GM23248 (cell line): ENCODE results near the gene FGF21. TPM values are rescaled to one million over a fixed set of nuclear protein-coding genes. Genes with fewer than 3 reads are reported as not detected.
"Not testable (repeated sequence)": the region's sequence is repeated elsewhere in the genome, so short reads cannot be mapped to it uniquely, and the experiment has no call there.

Source experiments
- DNase-seq: peaks from one replicate; pipeline ENCODE4 v3.0.0-alpha.2; 2015
- H2AFZ ChIP-seq: fragments of 200-600 bp; sonication (generic); 2 replicates; pipeline ENCODE4 v1.6.1; 2016; ENCODE audit warnings: antibody characterized with exemption
- H3F3A ChIP-seq: fragments of 200-600 bp; sonication (generic); 2 replicates; pipeline ENCODE4 v1.6.1; 2016; ENCODE audit warnings: mild to moderate bottlenecking, antibody characterized with exemption, mixed run types; ENCODE audit not compliant: insufficient read depth
- H3K27ac ChIP-seq: fragments of 200-600 bp; sonication (generic); 2 replicates; pipeline ENCODE4 v1.5.1; 2016; ENCODE audit warnings: mild to moderate bottlenecking
- H3K27me3 ChIP-seq: fragments of 200-600 bp; sonication (generic); replicated peaks from 2 replicates; pipeline ENCODE4 v1.6.1; 2016; ENCODE audit warnings: mild to moderate bottlenecking; ENCODE audit not compliant: insufficient read depth
- H3K36me3 ChIP-seq: fragments of 200-600 bp; sonication (generic); 2 replicates; pipeline ENCODE4 v1.6.1; 2016; ENCODE audit warnings: low read depth, mild to moderate bottlenecking
- H3K4me1 ChIP-seq: fragments of 200-600 bp; sonication (generic); 2 replicates; pipeline ENCODE4 v1.6.1; 2016; ENCODE audit warnings: mild to moderate bottlenecking; ENCODE audit not compliant: insufficient read depth
- H3K4me2 ChIP-seq: fragments of 200-600 bp; sonication (generic); one replicate; pipeline ENCODE4 v1.6.1; 2016; ENCODE audit warnings: mild to moderate bottlenecking; ENCODE audit not compliant: unreplicated experiment
- H3K4me3 ChIP-seq: fragments of 200-600 bp; sonication (generic); 2 replicates; pipeline ENCODE4 v1.5.1; 2016; ENCODE audit warnings: mild to moderate bottlenecking
- H3K79me2 ChIP-seq: fragments of 200-600 bp; sonication (generic); 2 replicates; pipeline ENCODE4 v1.6.1; 2016; ENCODE audit warnings: mild to moderate bottlenecking; ENCODE audit not compliant: insufficient read depth
- H3K9ac ChIP-seq: fragments of 200-600 bp; sonication (generic); 2 replicates; pipeline ENCODE4 v1.6.1; 2016; ENCODE audit warnings: mild to moderate bottlenecking
- H3K9me2 ChIP-seq: fragments of 200-600 bp; sonication (generic); 2 replicates; pipeline ENCODE4 v1.6.1; 2016; ENCODE audit warnings: mixed run types, mild to moderate bottlenecking, moderate library complexity; ENCODE audit not compliant: insufficient read depth
- H3K9me3 ChIP-seq: fragments of 200-600 bp; sonication (generic); one replicate; pipeline ENCODE4 v1.6.1; 2017; ENCODE audit warnings: low read depth
- H4K20me1 ChIP-seq: fragments of 200-600 bp; sonication (generic); 2 replicates; pipeline ENCODE4 v1.6.0; 2016; ENCODE audit not compliant: insufficient read depth
- EZH2 ChIP-seq: fragments of 200-600 bp; sonication (generic); IDR thresholded peaks from 2 replicates; pipeline ENCODE4 v1.6.1; 2018; ENCODE audit warnings: antibody characterized with exemption, mild to moderate bottlenecking; ENCODE audit not compliant: insufficient read depth, poor library complexity, severe bottlenecking
- EZH2phosphoT487 ChIP-seq: fragments of 200-600 bp; sonication (generic); IDR thresholded peaks from 2 replicates; pipeline ENCODE4 v1.6.1; 2018; ENCODE audit warnings: antibody characterized with exemption, moderate library complexity, mild to moderate bottlenecking, low read depth; ENCODE audit not compliant: insufficient read depth
- WGBS, 2 experiments: methylation state at CpG; one replicate each; pipeline ENCODE4 v1.1.6; 2015 to 2017; ENCODE audit warnings: low lambda C conversion rate in 2 of 2, low coverage in 1 of 2; ENCODE audit errors: missing lambda C conversion rate in 2 of 2; 5-methylcytosine and 5-hydroxymethylcytosine counted together
- in situ Hi-C: fragments of 300-500 bp; cut with MboI; formaldehyde crosslinking; loops from 2 replicates; pipeline ENCODE4 v1.15.0; 2020
- polyA plus RNA-seq: library from polyadenylated mRNA; unstranded; fragments of >200 nt; fragmentation: Nextera tagmentation; extraction: Ambion mirVana; gene quantifications from 2 replicates; pipeline ENCODE4 v1.2.1, GENCODE V29; 2016
- total RNA-seq: library from RNA; depleted of rRNA; stranded (reverse); fragments of >200 nt; shearing (Covaris generic); gene quantifications from 2 replicates; pipeline ENCODE4 v1.2.3, GENCODE V29; 2014

Gene FGF21
- total and polyA plus RNA-seq, 2 experiments from 2014 or later = not detected

DNA sequence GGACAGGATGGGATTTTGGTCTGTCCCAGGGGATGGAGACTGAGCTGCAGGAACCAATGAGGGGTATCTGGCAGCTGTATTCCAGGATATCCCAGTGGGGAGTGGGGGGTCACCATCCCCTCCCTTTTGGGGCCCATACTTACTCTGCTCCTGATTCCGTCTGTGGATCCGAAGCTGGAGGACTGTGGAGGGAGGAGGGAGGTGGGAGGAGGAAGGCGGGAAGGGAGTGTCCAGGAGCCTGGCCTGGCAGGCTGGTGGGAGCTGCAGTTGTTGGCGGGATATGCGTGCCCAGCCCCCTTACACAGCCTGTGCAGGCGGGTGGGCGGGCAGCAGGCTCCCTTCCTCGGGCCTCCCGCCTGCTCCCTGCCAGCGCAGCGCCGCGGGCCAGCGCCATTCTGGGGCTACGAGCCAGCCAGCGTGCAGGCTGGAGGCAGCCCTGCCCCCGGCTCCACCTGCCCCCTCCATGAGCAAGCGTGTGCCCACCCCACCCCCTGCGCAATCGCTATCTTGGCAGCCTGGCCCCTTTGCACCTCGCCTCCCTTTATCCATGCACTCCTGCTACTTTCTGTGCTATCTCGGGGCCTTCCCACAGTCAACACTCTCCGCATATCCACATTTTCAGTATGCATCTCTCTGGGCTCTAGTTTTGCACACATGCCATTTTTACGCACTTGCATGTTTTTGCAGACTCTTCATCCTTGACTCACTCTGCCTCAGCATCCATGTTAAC is 38.6 kb upstream of the FGF21 start:
- peak overlapping the region; percentile 38 for H3K27ac ChIP-seq

DNA sequence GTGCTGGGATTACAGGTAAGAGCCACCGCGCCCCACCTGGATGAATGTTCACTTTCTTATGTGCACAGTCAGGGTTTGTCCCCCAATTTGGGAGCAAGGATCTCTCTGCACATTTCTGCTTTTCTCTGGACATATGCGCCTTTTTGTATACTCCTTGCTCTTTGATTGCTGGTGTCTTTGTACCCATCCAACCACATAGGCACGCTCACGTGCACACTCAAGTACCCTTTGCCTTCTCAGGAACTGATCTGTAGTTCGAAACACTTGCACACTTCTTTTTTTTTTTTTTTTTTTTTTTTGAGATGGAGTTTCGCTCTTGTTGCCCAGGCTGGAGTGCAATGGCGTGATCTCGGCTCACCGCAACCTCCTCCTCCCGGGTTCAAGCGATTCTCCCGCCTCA is 37.2 kb upstream of the FGF21 start:
- DNase-seq, in situ Hi-C loops: not testable (repeated sequence)

More for the DNA sequence above, 38.6 kb upstream of the FGF21 start:
- no peaks in the 10 kb centered on the region for H3K27me3 ChIP-seq
- no peaks in the 10 kb centered on the region for H4K20me1 ChIP-seq
- no peak for TF ChIP-seq EZH2
- no peak for TF ChIP-seq EZH2phosphoT487
- H3K9me2 ChIP-seq = no peaks in the 10 kb centered on the region
- peak; percentile 75 for DNase-seq
- 3 to 4% methylated on average over 8 to 22 of the region's 24 CpGs for WGBS, 2 experiments
- peak overlapping the region; percentile 60 for H3K9ac ChIP-seq
- no peaks in the 10 kb centered on the region for H3K9me3 ChIP-seq
- peak overlapping the region; percentile 89 for H3K4me2 ChIP-seq
- H3K79me2 ChIP-seq = 0 out of 2 replicates have a peak, but pooled peaks cover 8% of the 10 kb centered on the region
- H3F3A ChIP-seq = peaks cover 7% of the 10 kb centered on the region; the same call in 1 of the 2 replicates
- H3K36me3 ChIP-seq = no peaks in the 10 kb centered on the region
- H2AFZ ChIP-seq = peak overlapping the region; percentile 88
- peaks cover 24% of the 10 kb centered on the region for H3K4me1 ChIP-seq
- in situ Hi-C loops = no loop called here
- H3K4me3 ChIP-seq = peak overlapping the region; percentile 77

DNA sequence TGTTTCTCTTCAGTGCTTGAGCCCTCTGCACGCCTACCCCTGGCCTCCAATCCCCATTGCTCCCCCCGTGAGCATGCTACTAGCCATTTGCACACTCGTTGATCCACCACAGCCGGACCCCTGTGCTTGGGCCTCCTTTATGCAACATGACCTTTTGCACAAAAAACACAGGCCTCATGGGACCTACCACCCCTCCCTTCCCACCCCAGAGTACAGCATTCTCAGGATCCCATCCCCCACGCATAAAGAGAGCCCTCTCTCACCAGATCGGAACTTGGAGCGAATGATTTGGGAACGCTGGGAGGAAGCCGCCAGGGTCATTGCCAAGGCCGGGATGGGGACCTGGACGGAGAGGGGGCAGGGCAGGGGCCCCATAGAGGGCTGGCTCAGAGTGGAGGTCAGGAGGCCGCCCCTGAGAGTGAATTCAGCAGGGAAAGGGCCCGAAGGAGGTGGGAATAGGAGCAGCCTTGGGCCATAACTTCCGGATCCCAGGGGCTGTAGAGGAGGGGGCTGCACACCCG is 36.6 kb upstream of the FGF21 start:
- no peak overlapping the region for H3K4me2 ChIP-seq
- H3K9ac ChIP-seq = no peak overlapping the region
- in situ Hi-C loops = no loop called here
- 63 to 67% methylated on average over 15 of the region's 15 CpGs for WGBS, 2 experiments
- no peaks in the 10 kb centered on the region for H3K9me2 ChIP-seq
- H3F3A ChIP-seq = peaks cover 7% of the 10 kb centered on the region; the same call in 1 of the 2 replicates
- H3K9me3 ChIP-seq = no peaks in the 10 kb centered on the region
- H3K36me3 ChIP-seq = no peaks in the 10 kb centered on the region
- no peak overlapping the region for H2AFZ ChIP-seq
- H3K79me2 ChIP-seq = 0 out of 2 replicates have a peak, but pooled peaks cover 8% of the 10 kb centered on the region
- no peak for TF ChIP-seq EZH2
- TF ChIP-seq EZH2phosphoT487 = no peak
- H3K4me1 ChIP-seq = peaks cover 20% of the 10 kb centered on the region
- H4K20me1 ChIP-seq = no peaks in the 10 kb centered on the region
- no peak overlapping the region for H3K27ac ChIP-seq
- no peak overlapping the region for H3K4me3 ChIP-seq
- H3K27me3 ChIP-seq = no peaks in the 10 kb centered on the region
- DNase-seq = no peak

More for the DNA sequence above, 37.2 kb upstream of the FGF21 start:
- H3K36me3 ChIP-seq, H3K27me3 ChIP-seq, H3K9me2 ChIP-seq, H3K4me3 ChIP-seq, H3K79me2 ChIP-seq, H2AFZ ChIP-seq, H3K4me2 ChIP-seq, H4K20me1 ChIP-seq, H3F3A ChIP-seq, H3K9ac ChIP-seq, H3K9me3 ChIP-seq, H3K27ac ChIP-seq: not testable (repeated sequence)
- 91 to 96% methylated on average over 13 of the region's 13 CpGs for WGBS, 2 experiments
- H3K4me1 ChIP-seq = peaks cover 23% of the 10 kb centered on the region

DNA sequence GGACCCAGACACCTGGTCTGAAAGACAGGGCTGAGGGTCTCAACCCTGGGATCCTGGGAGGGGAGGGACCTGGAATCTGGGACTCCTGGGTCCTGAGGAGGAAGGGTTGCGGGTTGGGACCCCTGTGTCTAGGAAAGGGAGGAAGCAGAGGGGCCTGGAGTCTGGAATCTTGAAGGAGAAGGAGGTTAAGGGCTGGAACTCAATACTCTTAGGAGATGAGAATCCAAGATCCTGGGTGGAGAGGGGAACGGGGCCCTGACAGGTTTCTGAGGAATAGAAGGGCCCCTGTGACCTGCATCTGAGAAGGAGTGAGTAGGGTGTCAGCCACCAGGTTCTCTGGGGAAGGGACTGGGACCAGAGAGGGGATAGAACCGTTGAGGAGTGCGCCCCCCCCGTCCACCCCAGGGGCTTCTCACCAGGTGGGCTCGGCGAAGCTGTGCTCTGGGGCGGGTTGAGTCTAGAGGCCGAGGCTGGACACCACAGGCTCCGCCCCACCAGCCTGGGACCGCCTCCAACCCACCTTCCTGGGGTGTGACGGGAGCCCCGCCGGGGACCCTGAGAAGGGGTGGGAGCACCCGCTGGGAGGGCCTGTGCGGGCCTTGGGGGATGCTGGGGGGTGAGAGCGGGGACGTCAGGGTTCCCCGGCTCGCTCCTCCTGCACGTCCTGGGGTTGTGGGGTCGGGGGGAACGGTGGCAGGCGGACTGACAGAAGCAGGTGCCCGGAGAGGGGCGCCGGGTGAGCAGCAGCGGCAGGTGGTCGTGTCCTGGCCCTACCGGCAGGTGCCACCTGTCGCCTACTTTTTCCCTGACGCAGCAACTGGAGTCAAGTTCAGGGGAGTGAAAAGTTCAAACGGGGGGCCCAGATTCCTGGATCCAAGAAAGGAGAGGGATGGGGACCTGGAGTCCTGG is 35.8 kb upstream of the FGF21 start, which contains the start of gene MAMSTR:
MAMSTR (minus strand) TSS at position 463 of the 909 bp plus-strand sequence. CDS start 694 bp downstream, outside the sequence.
- Histone ChIP-seq H3K9ac (peak within 1 kb of the TSS; percentile 83), H3F3A (peaks cover 7% of the 10 kb centered on the region; the same call in 1 of the 2 replicates), H3K4me2 (peak within 1 kb of the TSS; percentile 74), H3K27ac (peak within 1 kb of the TSS; percentile 82; the same call in 1 of the 2 replicates), H3K27me3 (no peaks in the 10 kb centered on the region), H3K4me1 (peaks cover 20% of the 10 kb centered on the region), H3K9me2 (no peaks in the 10 kb centered on the region), H3K36me3 (no peaks in the 10 kb centered on the region), H4K20me1 (no peaks in the 10 kb centered on the region), H2AFZ (peak within 1 kb of the TSS; percentile 94), H3K79me2 (0 out of 2 replicates have a peak, but pooled peaks cover 8% of the 10 kb centered on the region), H3K9me3 (no peaks in the 10 kb centered on the region), H3K4me3 (peak within 1 kb of the TSS; percentile 86)
- no peak for DNase-seq
- TF ChIP-seq EZH2 (no peak), EZH2phosphoT487 (no peak)
- in situ Hi-C loops = no loop called here
- WGBS, 2 experiments = 66 to 68% methylated on average over 19 to 33 of the region's 33 CpGs
